GM21723 (cell line): ENCODE results near the gene PIK3AP1.
"Not testable (repeated sequence)": the region's sequence is repeated elsewhere in the genome, so short reads cannot be mapped to it uniquely, and the experiment has no call there.

Experiments
- ATAC-seq: cut with Tn5 transposase; IDR thresholded peaks from one replicate; pipeline ENCODE4 v1.9.1; 2021; ENCODE audit warnings: mild to moderate bottlenecking, moderate library complexity; ENCODE audit not compliant: unreplicated experiment

The PIK3AP1 gene

DNA sequence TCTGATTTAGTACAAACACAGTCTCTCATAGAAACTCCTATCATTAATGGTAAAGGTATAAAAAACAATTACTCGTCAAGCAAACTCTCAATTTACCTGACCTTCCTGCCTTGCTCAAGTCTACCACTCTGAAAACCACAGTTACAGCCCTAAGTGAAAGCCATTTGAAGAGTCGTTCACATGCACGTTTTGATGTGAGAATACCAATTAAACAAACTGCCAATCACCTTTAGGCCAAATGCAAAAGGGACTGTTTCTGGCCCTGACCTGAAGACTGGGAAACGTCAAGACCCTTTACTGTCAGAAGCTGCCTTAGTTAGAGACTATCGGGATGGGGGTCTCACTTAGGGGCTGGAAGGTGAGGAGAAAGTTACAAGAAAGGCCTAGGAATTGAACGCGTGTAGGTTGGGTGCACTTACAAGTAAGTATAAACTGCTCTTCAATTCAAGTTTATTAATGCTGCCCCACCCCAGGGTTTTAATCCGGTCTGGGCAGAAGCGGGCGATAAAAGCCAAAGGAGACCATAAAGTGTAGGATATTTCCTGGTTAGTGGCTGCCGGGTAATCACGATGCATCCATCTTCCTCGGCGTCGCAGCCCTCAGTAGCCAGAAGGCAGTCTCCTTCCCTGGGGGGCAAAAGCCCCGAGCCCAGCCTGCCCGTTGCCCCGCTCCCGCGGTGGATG is 134.4 kb downstream of the PIK3AP1 start:
- ATAC-seq, result no peak

DNA sequence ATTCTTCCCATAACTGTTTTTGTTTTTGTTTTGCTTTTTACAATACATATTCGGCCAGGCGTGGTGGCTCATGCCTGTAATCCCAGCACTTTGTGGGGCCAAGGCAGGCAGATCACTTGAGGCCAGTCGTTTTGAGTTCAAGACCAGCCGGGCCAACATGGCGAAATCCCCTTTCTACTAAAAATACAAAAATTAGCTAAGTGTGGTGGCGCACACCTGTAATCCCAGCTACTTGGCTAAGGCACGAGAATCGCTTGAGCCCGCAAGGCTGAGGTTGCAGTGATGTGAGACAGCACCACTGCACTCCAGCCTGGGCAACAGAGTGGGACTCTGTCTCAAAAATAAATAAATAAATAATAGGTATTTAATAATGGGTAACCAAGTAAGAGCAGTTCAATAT is 135.8 kb downstream of the PIK3AP1 start:
- ATAC-seq, result no peak

DNA sequence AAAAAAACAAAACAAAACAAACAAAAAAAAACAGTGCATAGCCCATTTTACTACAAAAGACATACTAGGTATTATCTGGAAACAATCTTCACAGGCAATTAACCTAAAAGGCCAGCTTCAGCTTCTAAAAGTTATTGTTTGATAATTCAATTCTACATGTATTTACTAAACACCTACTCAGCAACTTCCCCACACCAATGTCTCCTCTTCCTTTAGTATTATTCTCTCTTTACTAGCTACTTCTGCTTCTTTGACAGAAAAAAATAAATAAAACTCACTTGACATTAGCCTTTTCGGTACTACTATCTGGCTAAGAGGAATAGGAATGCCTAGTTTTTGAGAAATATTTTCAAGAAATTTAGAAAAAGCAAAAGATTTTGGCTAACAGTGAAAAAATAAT is 136.3 kb downstream of the PIK3AP1 start:
- no peak for ATAC-seq

DNA sequence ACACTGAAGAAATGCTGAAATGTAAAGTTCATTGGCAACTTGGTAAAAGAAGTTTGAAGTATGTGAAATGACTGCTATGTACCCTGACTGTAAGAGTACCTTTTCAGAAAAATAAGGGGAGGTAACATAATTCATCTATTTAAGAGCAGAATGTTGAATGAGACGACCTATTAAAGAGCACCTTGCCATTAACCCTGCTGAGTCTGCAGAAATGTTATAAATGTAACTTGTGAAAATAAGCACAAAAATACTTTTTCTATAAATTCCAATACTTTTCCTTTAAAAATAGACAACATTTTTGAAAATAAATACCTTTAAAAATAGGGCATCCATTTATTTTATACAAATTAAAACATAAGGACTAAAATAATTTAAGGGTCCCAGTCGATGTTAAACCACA is 141.2 kb downstream of the PIK3AP1 start:
- no peak for ATAC-seq

DNA sequence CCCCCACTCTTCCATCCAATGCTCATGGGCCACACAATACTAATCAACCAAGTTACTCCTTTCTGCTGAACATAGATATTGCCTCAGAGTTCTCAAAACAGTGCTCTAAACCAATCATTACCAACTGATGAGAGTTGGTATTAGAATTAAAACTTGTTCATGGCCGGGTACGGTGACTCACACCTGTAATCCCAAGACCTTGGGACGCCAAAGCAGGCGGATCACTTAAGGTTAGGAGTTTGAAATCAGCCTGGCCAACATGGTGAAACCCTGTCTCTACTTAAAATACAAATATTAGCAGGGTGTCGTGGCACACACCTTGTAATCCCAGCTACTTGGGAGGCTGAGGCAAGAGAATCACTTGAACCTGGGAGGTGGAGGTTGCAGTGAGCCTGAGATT is 141.7 kb downstream of the PIK3AP1 start:
- ATAC-seq, result no peak

DNA sequence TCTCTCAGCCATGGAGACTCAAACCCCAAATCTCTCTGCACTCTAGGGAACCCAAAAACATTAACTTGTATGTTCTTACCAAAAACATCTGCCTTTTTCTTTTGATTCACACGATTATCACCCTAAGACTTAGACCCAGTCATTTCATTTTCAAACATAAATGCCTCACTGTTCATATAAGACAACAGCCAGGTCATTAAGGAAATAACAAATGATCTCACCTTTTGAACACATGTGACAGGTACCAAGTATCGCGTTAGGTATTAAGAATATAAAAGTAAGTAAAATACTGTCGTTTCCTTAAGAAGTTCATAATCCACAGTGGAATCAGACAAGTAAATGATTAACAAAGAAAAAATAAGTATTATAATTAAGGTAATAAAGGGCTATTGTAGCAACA is 142.3 kb downstream of the PIK3AP1 start:
- ATAC-seq, result no peak

DNA sequence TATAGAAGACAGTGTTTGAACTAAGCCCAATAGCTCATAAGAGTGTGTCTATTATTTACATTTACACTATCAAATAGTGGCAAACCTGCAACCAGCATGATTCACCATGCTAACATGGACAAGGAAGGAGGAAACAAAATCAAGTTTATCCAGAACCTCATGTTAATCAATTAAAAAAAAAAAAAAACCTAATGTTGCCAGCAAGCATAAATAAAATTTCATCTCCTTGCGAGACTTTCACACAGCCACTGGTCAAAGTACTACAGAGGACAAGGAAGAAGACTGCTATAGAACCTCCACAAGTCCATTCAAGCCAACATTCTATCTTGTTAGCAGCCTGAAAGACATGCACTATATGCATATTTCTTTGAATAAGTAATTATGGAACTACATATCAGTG is 143.2 kb downstream of the PIK3AP1 start:
- no peak for ATAC-seq

DNA sequence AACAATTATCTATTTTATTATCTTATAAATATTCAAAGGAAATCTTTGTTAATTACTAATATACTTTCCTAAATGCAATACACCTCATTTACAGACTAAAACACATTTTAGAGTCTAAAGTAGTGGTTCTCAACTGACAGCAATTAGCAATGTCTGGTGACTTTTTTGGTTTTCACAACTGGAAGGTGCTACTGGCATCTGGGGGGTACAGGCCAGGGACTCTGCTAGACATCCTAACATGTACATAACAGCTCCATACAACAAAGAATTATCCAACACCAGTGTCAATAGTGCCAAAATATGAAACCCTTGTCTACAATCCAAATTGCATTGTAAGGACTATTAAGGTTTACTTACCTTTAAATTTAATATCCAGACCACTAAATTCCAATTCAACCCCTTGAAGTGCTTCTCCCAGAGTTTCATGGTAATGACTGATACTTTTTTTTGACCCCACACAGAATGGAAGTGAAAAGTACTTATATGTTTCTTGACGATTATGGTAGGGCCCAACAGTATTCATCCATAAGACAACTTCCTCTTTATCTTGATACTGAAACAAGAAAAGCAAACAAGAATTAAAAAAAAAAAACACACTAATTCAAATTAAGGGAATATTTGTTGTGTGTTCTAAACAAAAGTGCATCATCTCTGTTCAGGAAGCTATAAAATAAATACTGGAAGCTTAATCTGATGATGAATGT is 143.9 kb downstream of the PIK3AP1 start:
- ATAC-seq, result no peak

DNA sequence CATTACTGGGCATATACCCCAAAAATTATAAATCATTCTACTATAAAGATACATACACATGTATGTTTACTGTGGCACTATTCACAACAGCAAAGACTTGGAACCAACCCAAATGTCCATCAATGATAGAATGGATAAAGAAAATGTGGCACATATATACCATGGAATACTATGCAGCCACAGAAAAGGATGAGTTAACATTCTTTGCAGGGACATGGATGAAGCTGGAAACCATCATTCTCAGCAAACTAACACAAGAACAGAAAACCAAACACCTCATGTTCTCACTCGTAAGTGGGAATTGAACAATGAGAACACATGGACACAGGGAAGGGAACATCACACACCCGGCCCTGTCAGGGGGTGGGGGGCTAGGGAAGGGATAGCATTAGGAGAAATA is 145.8 kb downstream of the PIK3AP1 start:
- not testable (repeated sequence) for ATAC-seq

DNA sequence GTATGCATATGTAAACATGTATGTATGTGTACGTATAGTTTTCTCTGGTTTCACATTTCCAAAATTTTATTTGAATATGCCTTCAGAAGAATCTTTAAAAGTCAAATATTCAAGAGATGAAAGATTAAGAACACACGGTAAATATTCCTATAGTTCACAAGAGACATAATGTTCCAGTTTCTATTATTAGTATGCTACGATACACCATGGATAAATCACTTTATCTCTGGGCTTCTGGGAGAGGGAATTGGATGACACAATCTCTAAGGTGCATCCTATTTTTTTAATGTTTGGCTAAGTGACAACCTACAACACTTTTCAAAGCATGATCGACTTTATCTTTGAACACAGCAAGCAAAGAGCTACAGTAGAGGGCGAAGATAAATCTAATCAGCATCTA is 147.3 kb downstream of the PIK3AP1 start:
- no peak for ATAC-seq

DNA sequence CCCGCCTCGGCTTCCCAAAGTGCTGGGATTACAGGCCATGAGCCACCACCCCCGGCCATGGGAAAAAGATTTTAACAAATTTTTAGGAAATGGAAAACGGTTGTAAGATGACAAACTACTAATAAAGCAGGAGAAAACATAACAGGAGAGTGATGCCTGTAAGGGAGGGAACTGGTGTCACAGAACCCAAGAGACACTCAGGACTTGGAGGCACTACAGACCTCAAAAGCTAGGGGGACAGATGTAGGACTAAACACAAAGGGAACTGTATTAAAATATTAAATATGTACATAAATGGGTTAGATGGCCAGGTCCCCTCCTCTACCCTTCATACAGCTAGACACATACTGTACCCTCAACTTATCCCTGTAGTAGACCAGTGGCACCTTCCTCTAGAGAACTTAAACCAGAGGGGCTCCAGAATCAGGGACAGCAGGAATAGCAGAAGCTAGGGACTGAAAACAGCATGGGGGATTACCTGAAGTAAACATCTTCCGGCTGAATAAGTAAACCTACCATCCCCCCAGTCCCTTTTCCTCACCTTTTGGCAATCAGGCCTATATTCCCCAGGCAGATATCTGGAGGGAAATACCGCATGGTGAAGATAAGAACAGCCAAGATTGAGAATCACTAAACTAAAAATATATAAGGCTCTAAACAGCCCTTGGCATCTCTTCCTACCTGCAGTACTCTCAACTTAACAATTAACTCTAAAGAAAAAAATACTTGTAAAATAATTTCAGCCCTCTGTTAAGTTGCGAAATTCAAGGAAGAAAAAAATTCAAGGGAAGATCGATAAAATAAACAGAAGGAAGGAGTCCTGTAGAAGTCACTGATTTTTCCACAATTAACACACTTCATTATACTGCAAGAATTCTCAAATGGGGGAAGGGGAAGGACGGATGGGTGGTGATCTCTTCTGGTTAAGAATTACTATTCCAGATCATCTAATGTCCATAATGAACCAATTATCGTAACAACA is 149.0 kb downstream of the PIK3AP1 start:
- no peak for ATAC-seq

DNA sequence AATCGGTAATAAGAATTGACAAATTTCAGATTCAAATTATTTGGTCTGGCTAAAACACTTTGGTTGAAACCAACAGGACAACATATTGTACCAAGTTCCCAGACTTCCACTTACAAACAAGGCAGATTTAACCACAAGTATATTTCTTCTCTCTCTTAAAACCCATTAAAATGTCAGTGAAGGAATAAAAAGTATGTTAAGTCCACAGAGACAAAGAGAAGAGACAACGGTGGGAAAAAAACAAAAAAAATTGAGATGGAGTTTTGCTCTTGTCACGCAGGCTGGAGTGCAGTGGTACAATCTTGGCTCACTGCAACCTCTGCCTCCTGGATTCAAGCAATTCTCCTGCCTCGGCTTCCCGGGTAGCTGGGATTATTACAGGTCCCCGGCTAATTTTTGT is 149.8 kb downstream of the PIK3AP1 start:
- ATAC-seq, result no peak

DNA sequence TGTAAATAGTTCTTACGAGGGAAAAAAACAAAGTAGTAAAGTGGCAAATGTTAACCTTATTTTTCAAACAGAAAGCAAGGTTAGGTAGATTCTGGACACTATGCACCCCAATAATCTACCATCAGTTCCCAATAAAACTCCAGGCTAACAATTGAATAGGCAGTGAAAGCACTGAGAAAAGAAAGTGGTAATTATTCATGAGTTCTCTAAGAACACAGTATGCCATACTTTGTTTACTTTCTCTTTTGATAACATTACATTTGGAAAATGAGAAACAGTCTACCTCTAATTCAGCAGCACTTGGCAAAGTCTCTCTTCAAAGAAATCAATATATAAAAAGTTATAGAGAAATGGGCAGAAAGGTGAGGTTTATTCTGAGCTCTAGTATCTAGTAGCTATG is 151.9 kb downstream of the PIK3AP1 start:
- ATAC-seq, result no peak

DNA sequence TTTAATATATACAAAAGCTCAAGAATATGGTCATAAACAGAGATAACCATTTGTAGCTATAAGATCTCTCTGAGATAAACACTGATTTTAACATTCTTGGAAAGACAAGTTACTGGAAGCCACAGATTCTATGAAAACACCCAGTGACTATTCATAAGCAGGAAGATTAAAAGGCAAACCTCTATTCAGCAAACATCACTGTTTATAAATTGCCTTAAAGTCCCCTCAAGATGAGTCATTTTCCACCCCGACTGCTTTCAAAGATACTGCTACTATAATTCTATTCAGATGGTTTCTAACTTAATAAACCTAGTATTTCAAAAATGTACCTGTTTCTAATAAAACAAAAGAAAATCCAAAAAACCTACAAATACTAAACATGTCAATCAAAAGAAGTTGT is 154.5 kb downstream of the PIK3AP1 start:
- ATAC-seq, result no peak

DNA sequence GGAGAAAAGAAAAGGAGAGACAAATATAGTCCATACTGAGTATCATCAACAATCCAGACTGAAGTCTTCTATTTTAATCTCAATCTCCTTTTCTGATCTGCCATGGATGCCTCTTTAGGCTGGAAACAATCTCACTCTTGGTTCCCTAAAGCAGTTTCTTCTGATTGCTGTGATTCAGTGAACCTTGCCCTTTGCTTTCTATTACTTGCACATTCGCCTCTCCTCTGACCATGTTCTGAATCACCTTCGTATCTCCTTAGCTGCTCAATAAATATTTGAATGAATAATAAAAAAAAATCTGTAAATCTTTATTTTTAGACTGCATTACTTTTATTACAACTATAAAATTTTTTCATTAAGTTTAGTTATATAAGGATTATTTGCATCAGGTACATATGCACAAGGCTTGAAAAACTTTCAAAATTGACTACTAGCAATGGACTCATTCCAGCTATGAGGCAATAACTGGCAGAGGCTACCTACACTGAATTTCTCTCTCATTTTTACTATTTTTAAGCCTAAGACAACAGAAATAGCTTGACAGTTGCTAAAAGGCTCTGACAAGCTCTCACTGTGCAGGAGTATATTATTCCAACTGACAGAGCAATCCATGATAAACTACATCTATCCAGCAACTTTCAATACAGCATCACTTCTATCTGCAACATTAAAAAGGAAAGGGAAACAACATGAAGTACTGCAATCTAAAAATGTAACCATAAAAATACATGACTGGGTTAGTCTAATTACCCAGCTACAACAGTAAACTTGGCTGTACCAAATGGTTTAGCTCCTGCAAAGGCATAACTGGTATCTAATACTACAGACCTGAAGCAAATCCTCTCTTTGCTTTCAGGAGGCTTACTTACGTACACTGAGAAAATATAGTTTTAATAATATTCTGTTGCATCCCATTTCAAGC is 159.1 kb downstream of the PIK3AP1 start:
- ATAC-seq, result no peak

DNA sequence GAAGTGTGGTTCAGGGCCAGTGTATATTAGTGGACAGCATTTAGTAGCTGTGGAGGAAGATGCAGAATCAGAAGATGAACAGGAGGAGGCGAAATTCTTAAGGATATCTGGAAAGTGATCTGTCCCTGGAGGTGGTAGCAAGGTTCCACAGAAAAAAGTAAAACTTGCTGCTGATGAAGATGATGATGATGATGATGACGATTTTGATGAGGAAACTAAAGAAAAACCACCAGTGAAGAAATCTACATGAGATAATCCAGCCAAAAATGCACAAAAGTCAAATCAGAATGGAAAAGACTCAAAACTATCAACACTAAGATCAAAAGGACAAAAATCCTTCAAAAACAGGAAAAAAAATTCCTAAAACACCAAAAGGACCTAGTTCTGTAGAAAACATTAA is 159.8 kb downstream of the PIK3AP1 start:
- no peak for ATAC-seq

DNA sequence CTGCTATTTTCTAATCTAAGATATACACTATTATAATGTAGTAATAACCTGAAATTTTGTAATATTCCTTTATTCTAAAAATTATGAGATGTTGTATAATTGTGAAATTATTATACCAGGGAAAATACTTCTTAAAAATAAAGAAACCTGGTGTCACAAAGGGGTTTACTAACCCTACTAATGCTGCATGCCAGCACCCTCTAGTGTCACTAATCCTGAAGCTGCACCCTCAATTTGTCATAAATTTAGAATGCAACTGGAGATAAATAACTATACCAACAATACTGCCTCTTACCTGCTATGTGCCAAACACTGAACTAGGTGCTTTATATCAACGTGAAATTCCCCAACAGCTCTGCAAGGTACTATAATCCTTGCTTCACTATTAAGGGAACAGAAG is 164.3 kb downstream of the PIK3AP1 start:
- ATAC-seq, result no peak

DNA sequence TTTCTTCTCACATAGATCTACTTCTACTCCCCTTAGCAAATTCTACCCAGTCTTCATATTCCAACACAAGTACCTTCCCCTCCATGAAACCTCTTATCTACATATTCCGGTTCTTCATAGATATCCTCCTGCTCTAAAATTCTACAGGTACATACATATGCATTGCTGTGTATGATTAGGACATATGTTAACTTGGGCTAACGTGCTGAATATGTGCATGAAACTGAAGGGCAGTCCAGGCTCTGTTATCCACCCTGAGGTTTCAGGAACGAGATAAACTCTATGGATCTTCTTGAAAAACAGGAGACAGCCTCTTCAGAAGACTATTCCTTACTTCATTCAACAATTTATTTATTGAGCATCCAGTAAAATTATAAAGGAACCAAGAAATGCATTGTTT is 165.0 kb downstream of the PIK3AP1 start:
- no peak for ATAC-seq

DNA sequence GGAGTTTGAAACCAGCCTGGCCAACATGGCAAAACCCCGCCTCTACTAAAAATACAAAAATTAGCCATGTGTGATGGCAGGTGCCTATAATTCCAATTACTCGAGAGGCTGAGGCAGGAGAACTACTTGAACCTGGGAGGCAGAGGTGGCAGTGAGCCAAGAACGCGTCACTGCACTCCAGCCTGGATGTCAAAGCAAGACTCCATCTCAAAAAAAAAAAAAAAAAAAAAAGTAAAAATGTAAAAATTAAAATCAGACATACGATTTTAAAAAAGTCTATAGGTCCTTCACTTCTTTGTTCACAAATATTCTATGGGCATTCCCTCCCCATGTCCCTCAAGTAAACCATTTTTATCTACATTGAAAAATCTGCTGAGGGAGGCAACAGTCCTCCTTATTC is 171.7 kb downstream of the PIK3AP1 start:
- ATAC-seq, result no peak

DNA sequence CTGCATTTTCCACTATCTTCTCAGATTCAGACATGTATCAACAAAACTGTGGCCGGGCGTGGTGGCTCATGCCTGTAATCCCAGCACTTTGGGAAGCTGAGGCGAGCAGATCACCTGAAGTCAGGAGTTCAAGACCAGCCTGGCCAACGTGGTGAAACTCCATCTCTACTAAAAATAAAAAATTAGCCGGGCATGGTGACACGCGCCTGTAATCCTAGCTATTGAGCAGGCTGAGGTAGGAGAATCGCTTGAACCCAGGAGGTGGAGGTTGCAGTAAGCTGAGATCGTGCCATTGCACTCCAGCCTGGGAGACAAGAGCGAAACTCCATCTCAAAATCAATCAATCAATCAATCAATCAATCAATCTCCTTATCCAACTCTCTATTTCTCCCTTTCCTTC is 174.8 kb downstream of the PIK3AP1 start:
- ATAC-seq, result not testable (repeated sequence)
